Endothelial cell of umbilical vein (primary cell): Measurements from ENCODE around the gene POLA1. TPM values are rescaled to one million over a fixed set of nuclear protein-coding genes. Genes with fewer than 3 reads are reported as not detected.

ENCODE experiments used
- BruUV-seq: library from RNA; stranded (reverse); fragments of 400-500 nt; replicated peaks from 2 replicates; lab custom pipeline; 2021; lab: Mats Ljungman, UMichigan
- CTCF ChIA-PET: fragments of 300-600, 350-600 bp; sonication (Branson Sonifier 250); formaldehyde crosslinking; loops from one replicate; lab custom pipeline; 2021; ENCODE audit warnings: antibody characterized with exemption, inconsistent platforms; lab: Charles Lee
- POLR2A ChIA-PET: fragments of 300-600, 350-600 bp; sonication (Branson Sonifier 250); formaldehyde crosslinking; loops from one replicate; lab custom pipeline; 2021; ENCODE audit warnings: antibody characterized with exemption, inconsistent platforms; lab: Charles Lee
- DNase-seq: peaks from one replicate; pipeline ENCODE4 v3.0.0-alpha.2; 2011; ENCODE audit warnings: low read depth, low spot score
- FAIRE-seq: peaks from 2 replicates; lab custom pipeline; 2011; peaks lifted over from hg19 to GRCh38; lab: Jason Lieb, UNC
- H2AFZ ChIP-seq: 2 replicates; pipeline ENCODE4 v1.6.0; 2012; ENCODE audit warnings: low read depth, low read length, control low read depth, inconsistent platforms
- H3K27ac ChIP-seq: 2 replicates; pipeline ENCODE4 v1.5.1; 2011; ENCODE audit warnings: low read depth, mild to moderate bottlenecking, control low read depth, low read length, moderate library complexity; ENCODE audit not compliant: insufficient read depth
- H3K27me3 ChIP-seq, 2 experiments: 2 replicates each; pipeline versions ENCODE4 v1.6.0 to v1.6.1; 2011; ENCODE audit warnings: low read length in 2 of 2, mixed read lengths in 1 of 2; ENCODE audit not compliant: control insufficient read depth in 2 of 2, insufficient read depth in 2 of 2
- H3K36me3 ChIP-seq, 2 experiments: 2 replicates in 1 of 2; 3 replicates in 1 of 2; pipeline ENCODE4 v1.5.1; 2011; ENCODE audit warnings: low read length in 2 of 2, mild to moderate bottlenecking in 1 of 2, moderate library complexity in 1 of 2; ENCODE audit not compliant: control insufficient read depth in 2 of 2, insufficient read depth in 2 of 2; ENCODE audit errors: extremely low read depth in 1 of 2
- H3K4me1 ChIP-seq: 3 replicates; pipeline ENCODE4 v1.5.1; 2011; ENCODE audit warnings: mild to moderate bottlenecking, low read length; ENCODE audit not compliant: control insufficient read depth, insufficient read depth; ENCODE audit errors: extremely low read depth
- H3K4me2 ChIP-seq: 2 replicates; pipeline ENCODE4 v1.6.1; 2011; ENCODE audit warnings: low read length, control low read depth, mixed read lengths; ENCODE audit not compliant: insufficient read depth
- H3K4me3 ChIP-seq, 3 experiments: fragments of 200-600 bp in 1 of 3; sonication (generic), shearing (Covaris generic) in 1 of 3; replicated peaks in 1 of 3; 2 replicates each; pipeline ENCODE4 v1.5.1; 2011 to 2016; ENCODE audit warnings: control low read depth in 3 of 3, low read length in 3 of 3, mild to moderate bottlenecking in 2 of 3, inconsistent platforms in 1 of 3, low read depth in 1 of 3, moderate library complexity in 1 of 3; ENCODE audit not compliant: insufficient read depth in 1 of 3
- H3K79me2 ChIP-seq: 2 replicates; pipeline ENCODE4 v1.6.0; 2012; ENCODE audit warnings: low read length, inconsistent platforms; ENCODE audit not compliant: control insufficient read depth, insufficient read depth
- H3K9ac ChIP-seq: replicated peaks from 2 replicates; pipeline ENCODE3; 2011; ENCODE audit warnings: low read length, control low read depth; ENCODE audit not compliant: insufficient read depth; ENCODE audit errors: extremely low read depth
- H3K9me1 ChIP-seq: replicated peaks from 3 replicates; pipeline ENCODE4 v1.6.0; 2011; ENCODE audit warnings: mild to moderate bottlenecking, low read length; ENCODE audit not compliant: control insufficient read depth, insufficient read depth; ENCODE audit errors: extremely low read depth
- H3K9me3 ChIP-seq: replicated peaks from 2 replicates; pipeline ENCODE4 v1.5.1; 2012; ENCODE audit warnings: low read length, inconsistent platforms; ENCODE audit not compliant: control insufficient read depth, insufficient read depth
- H4K20me1 ChIP-seq: replicated peaks from 2 replicates; pipeline ENCODE3; 2011; ENCODE audit warnings: mild to moderate bottlenecking, low read length; ENCODE audit not compliant: control insufficient read depth, insufficient read depth; ENCODE audit errors: extremely low read depth
- CTCF ChIP-seq, 2 donors: IDR thresholded peaks; 1 replicate in 1 of 2; 2 replicates in 1 of 2; pipeline ENCODE4 v1.5.1; 2011; ENCODE audit warnings: low read length in 2 of 2, mild to moderate bottlenecking in 2 of 2, moderate library complexity in 2 of 2, control low read depth in 1 of 2, inconsistent platforms in 1 of 2, low read depth in 1 of 2; ENCODE audit not compliant: insufficient read depth in 1 of 2; ENCODE audit errors: extremely low read depth in 1 of 2
- EZH2 ChIP-seq: IDR thresholded peaks from 2 replicates; pipeline ENCODE4 v1.6.1; 2012; ENCODE audit warnings: borderline replicate concordance, low read depth, mild to moderate bottlenecking, moderate library complexity, low read length, inconsistent platforms; ENCODE audit not compliant: severe bottlenecking
- FOS ChIP-seq: IDR thresholded peaks from 2 replicates; pipeline ENCODE4 v1.6.1; 2011; ENCODE audit warnings: mild to moderate bottlenecking, low read length, moderate library complexity, borderline replicate concordance; ENCODE audit not compliant: insufficient read depth
- GATA2 ChIP-seq: IDR thresholded peaks from 2 replicates; pipeline ENCODE4 v1.7.0; 2011; ENCODE audit warnings: low read depth, mild to moderate bottlenecking, moderate library complexity, mixed read lengths, low read length; ENCODE audit not compliant: insufficient read length, insufficient read depth
- JUN ChIP-seq: IDR thresholded peaks from 2 replicates; pipeline ENCODE4 v1.6.1; 2011; ENCODE audit warnings: borderline replicate concordance, low read depth; ENCODE audit not compliant: insufficient read length, insufficient read depth
- MAX ChIP-seq: IDR thresholded peaks from 2 replicates; pipeline ENCODE4 v1.6.1; 2011; ENCODE audit not compliant: insufficient read depth, insufficient read length
- MYC ChIP-seq: IDR thresholded peaks from one replicate; pipeline ENCODE4 v1.6.1; 2011; ENCODE audit warnings: mild to moderate bottlenecking, low read depth, low read length
- POLR2A ChIP-seq: IDR thresholded peaks from 2 replicates; pipeline ENCODE4 v1.6.1; 2012; ENCODE audit warnings: low read depth, mild to moderate bottlenecking, control low read depth, low read length
- POLR2AphosphoS5 ChIP-seq: IDR thresholded peaks from 2 replicates; pipeline ENCODE4 v1.6.1; 2012; ENCODE audit warnings: low read depth, mild to moderate bottlenecking, control low read depth, low read length, moderate library complexity; ENCODE audit not compliant: insufficient read depth
- dilution Hi-C: fragments of 300-500 bp; cut with MboI; formaldehyde crosslinking; loops from one replicate; pipeline ENCODE4 v1.15.0; 2019; ENCODE audit warnings: low sequenced_read_pairs; ENCODE audit not compliant: extremely low pct_ligation_motif_present
- intact Hi-C: fragments of 100-400 bp; cut with micrococcal nuclease; formaldehyde crosslinking; loops from one replicate; pipeline ENCODE4 v1.10.0; 2022
- polyA plus RNA-seq, 4 experiments: library from polyadenylated mRNA; depleted of rRNA in 3 of 4; stranded (reverse) in 3 of 4; unstranded in 1 of 4; fragments of >200 nt; gene quantifications; 2 replicates each; pipeline versions ENCODE4 v1.2.1 to v1.2.3, GENCODE V29; 2011 to 2012; ENCODE audit warnings: missing spikeins in 1 of 4
- total RNA-seq: library from RNA; stranded (reverse); gene quantifications from 2 replicates; pipeline ENCODE4 v1.2.3, GENCODE V29; 2021

Gene POLA1
- total and polyA plus RNA-seq, 2 donors (not counting 3 experiments of a cell fraction or from before 2014, with no cell fraction given): 1.8 to 18.6 TPM

GRCh38 chrX:24761306-24761705, 67.6 kb downstream of the POLA1 start:
- Histone ChIP-seq H3K27ac (no peak overlapping the region), H3K27me3 (no peaks in the 10 kb centered on the region), H3K9ac (no peak overlapping the region), H3K4me3 (no peak overlapping the region), H3K4me2 (no peak overlapping the region), H3K9me1 (no peaks in the 10 kb centered on the region), H3K36me3 (no peaks in the 10 kb centered on the region), H3K4me1 (no peaks in the 10 kb centered on the region), H2AFZ (no peak overlapping the region), H4K20me1 (no peaks in the 10 kb centered on the region), H3K79me2 (no peaks in the 10 kb centered on the region), H3K9me3 (no peaks in the 10 kb centered on the region)
- ChIA-PET POLR2A (no interaction called here), CTCF (interaction anchor here (1.5 kb wide), 1 partner anchor 382 kb away, joined by 3 read pairs; no protein-coding TSS in a partner anchor)
- no peak for DNase-seq
- BruUV-seq: no TSS peak
- TF ChIP-seq MYC: no peak
- TF ChIP-seq GATA2: no peak
- TF ChIP-seq JUN: no peak
- no peak for TF ChIP-seq POLR2AphosphoS5
- intact Hi-C loops: no loop called here
- dilution Hi-C loops: no loop called here
- no peak for FAIRE-seq

- Histone ChIP-seq H3K9ac (no peak overlapping the region), H3K27ac (no peak overlapping the region), H3K9me1 (no peaks in the 10 kb centered on the region), H3K79me2 (no peaks in the 10 kb centered on the region), H3K36me3 (no peaks in the 10 kb centered on the region), H3K4me1 (no peaks in the 10 kb centered on the region), H2AFZ (no peak overlapping the region), H3K4me2 (no peak overlapping the region), H3K27me3 (no peaks in the 10 kb centered on the region), H4K20me1 (no peaks in the 10 kb centered on the region), H3K9me3 (no peaks in the 10 kb centered on the region), H3K4me3 (no peak overlapping the region)
- ChIA-PET CTCF (no interaction called here), POLR2A (no interaction called here)
- intact Hi-C loops (no loop called here), dilution Hi-C loops (no loop called here)
- FAIRE-seq (no peak), DNase-seq (no peak)
- BruUV-seq: no TSS peak
- no peak for TF ChIP-seq POLR2AphosphoS5
- TF ChIP-seq FOS: no peak
- no peak for TF ChIP-seq EZH2
- TF ChIP-seq CTCF (IDR thresholded peaks at IDR 0.05; ENCODE audit: extremely low read depth in 1 of 2, insufficient read depth in 1 of 2, low read depth in 1 of 2, low read length in 2 of 2): no peak
- no peak for TF ChIP-seq MYC
- no peak for TF ChIP-seq GATA2
- TF ChIP-seq POLR2A: no peak
- no peak for TF ChIP-seq JUN
- TF ChIP-seq MAX: no peak
Measured at GRCh38 chrX:24763989-24764388, 70.3 kb downstream of the POLA1 start.
